Left renal pelvis (tissue), 4 donors: ENCODE results near the gene RBM26. TPM values are rescaled to one million over a fixed set of nuclear protein-coding genes. Genes with fewer than 3 reads are reported as not detected.
"Not testable (repeated sequence)": the region's sequence is repeated elsewhere in the genome, so short reads cannot be mapped to it uniquely, and the experiment has no call there.

Source experiments
- DNase-seq, 4 donors: peaks; one replicate each; pipeline ENCODE4 v3.0.0-alpha.2; 2013; ENCODE audit warnings: low read depth in 4 of 4, low spot score in 3 of 4
- polyA plus RNA-seq, 4 donors: library from polyadenylated mRNA; unstranded; fragments of 120-200 nt; gene quantifications; one replicate each; pipeline ENCODE4 v1.2.1, GENCODE V29; 2013; ENCODE audit not compliant: insufficient read length in 4 of 4

The RBM26 gene
- polyA plus RNA-seq, 4 donors = 80.3 to 88.7 (median 84.9) TPM

DNA sequence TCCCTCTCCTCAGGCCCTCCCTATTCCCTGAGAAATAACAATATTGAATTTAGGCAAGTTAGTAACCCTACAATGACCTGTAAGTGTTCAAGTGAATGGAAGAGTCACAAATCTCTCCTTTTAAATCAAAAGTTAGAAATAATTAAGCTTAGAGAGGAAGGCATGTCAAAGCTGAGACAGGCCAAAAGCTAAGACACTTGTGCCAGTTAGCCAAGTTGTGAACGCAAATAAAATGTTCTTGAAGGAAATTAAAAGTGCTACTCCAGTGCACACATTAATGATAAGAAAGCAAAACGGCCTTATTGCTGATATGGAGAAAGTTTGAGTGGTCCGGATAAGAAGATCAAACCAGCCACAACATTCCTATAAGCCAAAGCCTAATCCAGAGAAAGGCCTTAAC is 120.9 kb downstream of the RBM26 start:
- no peak for DNase-seq

DNA sequence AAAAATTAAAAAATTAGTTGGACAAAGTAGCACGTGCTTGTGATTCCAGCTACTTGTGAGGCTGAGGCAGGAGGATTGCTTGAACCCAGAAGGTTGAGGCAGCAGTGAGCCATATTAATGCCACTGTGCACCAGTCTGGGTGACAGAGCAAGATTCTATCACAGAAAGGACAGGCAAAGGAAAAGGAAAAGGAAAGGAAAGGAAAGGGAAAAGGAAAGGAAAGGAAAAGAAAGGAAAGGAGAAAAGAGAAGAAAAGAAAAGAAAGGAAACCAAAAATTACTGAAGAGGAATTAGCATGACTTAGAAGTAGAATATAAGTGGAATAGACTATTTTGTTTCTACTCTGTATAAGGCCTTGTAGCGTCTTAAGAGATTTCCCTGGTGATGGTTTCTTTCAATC is 122.3 kb downstream of the RBM26 start:
- no peak for DNase-seq

DNA sequence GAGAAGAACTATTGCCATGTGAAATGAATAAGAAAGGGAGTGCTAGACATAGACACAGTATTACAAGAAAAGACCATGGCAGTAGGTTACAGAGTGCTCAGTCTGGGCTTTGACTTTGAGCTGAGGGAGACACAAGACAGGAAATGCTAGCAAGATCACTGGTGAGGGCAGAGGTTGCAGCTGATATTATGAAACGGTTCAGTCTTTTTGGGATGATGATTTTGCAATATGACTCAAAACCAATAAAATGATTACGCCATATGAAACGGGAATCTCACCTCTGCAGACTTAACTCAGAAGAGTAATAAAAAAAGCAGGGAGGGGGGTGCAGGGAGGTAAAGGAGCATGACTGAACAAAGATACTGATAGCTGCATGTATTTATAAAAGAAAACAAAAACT is 123.1 kb downstream of the RBM26 start:
- DNase-seq = no peak

DNA sequence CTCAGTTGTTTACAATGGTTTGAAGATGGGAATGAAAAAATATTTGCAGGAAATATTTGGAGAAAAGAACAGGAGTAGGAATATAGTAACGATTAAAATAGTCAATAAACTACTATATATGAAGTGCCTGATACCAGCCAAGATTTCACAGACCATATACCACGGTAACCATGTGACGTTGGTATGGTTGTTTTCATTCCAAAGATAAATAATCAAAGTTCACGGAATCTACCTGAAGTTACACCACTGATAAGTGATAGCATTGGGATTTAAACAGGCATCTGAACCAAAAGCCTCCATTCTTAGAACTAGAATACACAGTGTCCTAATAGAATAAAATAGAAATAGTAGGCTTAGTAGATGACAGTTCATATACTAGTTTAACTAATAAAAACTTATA is 123.5 kb downstream of the RBM26 start:
- no peak for DNase-seq

DNA sequence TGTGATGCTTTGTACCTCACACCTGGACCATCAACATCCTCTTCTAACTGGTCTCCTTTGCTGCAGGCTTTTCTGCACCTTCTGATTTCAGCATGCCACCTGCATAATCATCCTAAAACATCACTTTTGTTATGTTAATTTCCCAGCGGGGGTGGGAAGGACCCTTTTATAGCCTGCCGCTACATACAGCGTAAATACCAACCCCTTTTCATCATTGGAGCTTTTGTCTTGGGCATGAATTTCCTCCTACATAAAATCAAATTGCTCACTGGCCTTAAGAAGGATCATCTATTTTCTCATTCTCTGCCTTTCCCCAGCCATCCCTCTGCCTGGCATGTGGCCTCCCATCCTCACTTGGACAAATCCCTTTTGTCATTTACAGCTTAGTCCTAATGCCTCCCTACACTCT is 124.7 kb downstream of the RBM26 start:
- DNase-seq = no peak

DNA sequence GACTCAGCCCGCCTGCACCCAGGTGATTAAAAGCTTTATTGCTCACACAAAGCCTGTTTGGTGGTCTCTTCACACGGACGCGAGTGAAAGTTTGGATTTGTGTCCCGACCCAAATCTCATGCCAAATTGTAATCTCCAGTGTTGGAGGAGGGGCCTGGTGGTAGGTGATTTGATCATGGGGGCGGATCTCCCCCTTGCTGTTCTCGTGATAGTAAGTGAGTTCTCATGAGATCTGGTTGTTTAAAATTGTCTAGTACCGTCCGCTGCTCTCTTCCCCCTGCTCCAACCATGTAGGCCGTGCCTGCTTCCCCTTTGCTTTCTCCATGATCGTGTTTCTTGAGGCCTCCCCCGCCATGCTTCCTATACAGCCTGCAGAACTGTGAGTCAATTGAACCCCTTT is 126.3 kb downstream of the RBM26 start:
- DNase-seq = not testable (repeated sequence)

DNA sequence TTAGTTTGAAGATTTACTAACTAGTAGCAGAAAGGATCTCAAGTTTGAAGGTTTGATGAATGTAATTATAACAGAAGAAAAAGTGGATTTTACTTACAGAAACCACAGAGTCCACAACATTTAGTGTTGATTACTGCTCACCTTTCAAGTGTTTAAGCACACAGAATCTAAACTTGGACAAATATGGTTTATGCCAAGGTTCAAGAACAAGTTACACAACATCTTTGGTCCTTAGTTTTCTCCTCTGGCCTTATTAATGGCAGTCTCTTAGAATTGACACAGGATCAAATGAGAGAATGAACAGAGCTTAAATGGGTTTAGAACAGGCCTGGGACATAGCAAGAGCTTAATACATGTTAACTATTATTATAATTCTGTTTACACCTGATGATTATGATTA is 133.0 kb downstream of the RBM26 start:
- DNase-seq = no peak

DNA sequence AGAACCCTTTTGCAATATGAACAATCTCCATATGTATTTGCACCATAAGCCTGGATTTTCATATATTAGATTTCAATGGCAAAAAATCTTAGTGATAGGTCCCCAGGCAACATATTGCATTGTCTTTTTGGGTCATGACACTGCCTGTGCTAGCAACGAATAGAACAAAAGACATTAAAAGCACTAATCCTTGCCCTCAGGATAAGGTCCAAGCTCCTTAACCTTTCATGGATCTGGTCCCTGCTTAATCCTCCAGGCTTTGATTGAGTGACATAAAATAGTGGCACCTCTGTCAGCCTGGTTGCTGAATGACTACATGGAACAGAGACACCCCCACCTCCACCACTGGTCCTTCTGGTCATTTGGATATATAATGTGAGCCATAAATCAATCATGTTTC is 134.4 kb downstream of the RBM26 start:
- DNase-seq = no peak

DNA sequence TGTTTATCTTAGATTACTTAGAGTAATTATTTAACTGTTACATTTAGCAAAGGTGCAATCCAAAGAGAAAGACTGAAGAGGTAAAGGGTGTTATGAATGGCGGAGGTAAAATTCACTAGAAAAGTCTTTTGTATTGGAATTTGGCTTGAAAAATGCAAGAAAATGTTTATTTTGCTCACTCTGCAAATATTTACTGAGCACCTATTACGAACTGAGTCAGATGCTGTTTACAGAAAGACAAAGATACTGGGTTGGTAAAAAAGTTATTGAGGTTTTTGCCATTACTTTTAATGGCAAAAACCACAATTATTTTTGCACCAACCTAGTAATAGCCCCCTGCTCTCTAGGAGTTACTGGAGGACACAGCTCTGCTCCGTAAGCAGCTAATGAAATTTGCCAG is 135.2 kb downstream of the RBM26 start:
- no peak for DNase-seq

Other genes with a start within 250 kb of the RBM26 start
- gene NDFIP2, start 74.9 kb upstream of the RBM26 start, polyA plus RNA-seq = 10 to 100 TPM; 43.9 to 62.6 (median 57.7) TPM